A549 treated with Hydrocortisone at 1 μM for 4 hours (cell line): Measurements from ENCODE around the gene NDUFS2. TPM values are rescaled to one million over a fixed set of nuclear protein-coding genes. Genes with fewer than 3 reads are reported as not detected.

Experiments used
- total RNA-seq: library from RNA; stranded (reverse); fragments of 200-300 nt; extraction: Qiagen RNA extraction; gene quantifications from 5 replicates; pipeline ENCODE4 v1.2.3, GENCODE V29; 2022

NDUFS2 gene
- 77.6 to 110 TPM (median 81.3 TPM) in 5 replicates for total RNA-seq

GRCh38 chr1:161201836-161202712, at the start of gene NDUFS2:
NDUFS2 (plus strand) TSS chr1:161202367; CDS start chr1:161202386, 19 bp downstream.

GRCh38 chr1:161153682-161154337, 48.4 kb upstream of the NDUFS2 start, which contains the start of gene UFC1:
UFC1 (plus strand) TSS chr1:161153978; CDS start chr1:161153998, 20 bp downstream.

GRCh38 chr1:161159087-161159912, 42.9 kb upstream of the NDUFS2 start, which contains the start of gene USP21:
USP21 (plus strand) TSS chr1:161159500; CDS start chr1:161160641, 1,141 bp downstream.

GRCh38 chr1:161165742-161166668, 36.2 kb upstream of the NDUFS2 start, which contains the start of gene PPOX:
PPOX (plus strand) TSS chr1:161166426; CDS start chr1:161166848, 422 bp downstream.

GRCh38 chr1:161177112-161177935, 24.8 kb upstream of the NDUFS2 start, which contains the start of gene B4GALT3:
B4GALT3 (minus strand) TSS chr1:161177507; CDS start chr1:161176060, 1,447 bp downstream.

GRCh38 chr1:161198897-161199431, 3.2 kb upstream of the NDUFS2 start, which contains the start of gene ADAMTS4:
ADAMTS4 (minus strand) TSS chr1:161199054; CDS start chr1:161198627, 427 bp downstream.

GRCh38 chr1:161215076-161215475, 12.9 kb downstream of the NDUFS2 start, which contains the start of gene FCER1G:
FCER1G (plus strand) TSS chr1:161215295; CDS start chr1:161215322, 27 bp downstream.

GRCh38 chr1:161225534-161226319, 23.6 kb downstream of the NDUFS2 start, which contains the start of gene TOMM40L:
TOMM40L (plus strand) TSS chr1:161226060; CDS start chr1:161226490, 430 bp downstream.

GRCh38 chr1:161238039-161238473, 35.9 kb downstream of the NDUFS2 start, which contains the start of gene NR1I3:
NR1I3 (minus strand) TSS chr1:161238203; CDS start chr1:161236565, 1,638 bp downstream.

GRCh38 chr1:161258439-161259344, 56.5 kb downstream of the NDUFS2 start, which contains the start of gene PCP4L1:
PCP4L1 (plus strand) TSS chr1:161258745; CDS start chr1:161258975, 230 bp downstream.

Other genes starting within 250 kb of the NDUFS2 start
- gene ITLN2, start 247.6 kb upstream of the NDUFS2 start, total RNA-seq, result 0.78 to 1.2 TPM (median 0.96 TPM) in 5 replicates
- gene F11R, start 181.2 kb upstream of the NDUFS2 start, total RNA-seq, result 47.1 to 81.0 TPM (median 59.6 TPM) in 5 replicates
- 0.36 to 0.44 TPM (median 0.39 TPM) in 4 of 5 replicates, not detected in the other for gene TSTD1, start 163.4 kb upstream of the NDUFS2 start, total RNA-seq
- 44.3 to 53.3 TPM (median 48.2 TPM) in 5 replicates for gene USF1, start 156.4 kb upstream of the NDUFS2 start, total RNA-seq
- gene ARHGAP30, start 132.5 kb upstream of the NDUFS2 start, total RNA-seq, result 0.05 to 0.15 TPM (median 0.12 TPM) in 5 replicates
- gene NECTIN4, start 112.8 kb upstream of the NDUFS2 start, total RNA-seq, result 1.00 to 2.2 TPM (median 2.0 TPM) in 5 replicates
- 1.5 to 2.6 TPM (median 1.9 TPM) in 5 replicates for gene KLHDC9, start 104.0 kb upstream of the NDUFS2 start, total RNA-seq
- gene PFDN2, start 84.3 kb upstream of the NDUFS2 start, total RNA-seq, result 97.4 to 109 TPM (median 107 TPM) in 5 replicates
- gene NIT1, start 84.3 kb upstream of the NDUFS2 start, total RNA-seq, result 29.9 to 32.4 TPM (median 30.9 TPM) in 5 replicates
- gene DEDD, start 69.7 kb upstream of the NDUFS2 start, total RNA-seq, result 30.0 to 33.7 TPM (median 30.7 TPM) in 5 replicates
- gene UFC1, start 48.4 kb upstream of the NDUFS2 start, total RNA-seq, result 85.4 to 123 TPM (median 86.5 TPM) in 5 replicates
- gene USP21, start 42.9 kb upstream of the NDUFS2 start, total RNA-seq, result 19.7 to 23.1 TPM (median 21.3 TPM) in 5 replicates
- gene PPOX, start 35.9 kb upstream of the NDUFS2 start, total RNA-seq, result 12.7 to 17.2 TPM (median 16.4 TPM) in 5 replicates
- 22.6 to 25.6 TPM (median 24.1 TPM) in 5 replicates for gene B4GALT3, start 24.9 kb upstream of the NDUFS2 start, total RNA-seq
- gene ADAMTS4, start 3.3 kb upstream of the NDUFS2 start, total RNA-seq, result 0.02 to 0.18 TPM in 2 of 5 replicates, not detected in the others
- 0.22 to 0.43 TPM (median 0.28 TPM) in 3 of 5 replicates, not detected in the others for gene FCER1G, start 12.9 kb downstream of the NDUFS2 start, total RNA-seq
- gene APOA2, start 21.3 kb downstream of the NDUFS2 start, total RNA-seq, result 1.2 to 2.3 TPM in 2 of 5 replicates, not detected in the others
- 10.6 to 13.0 TPM (median 11.1 TPM) in 5 replicates for gene TOMM40L, start 23.7 kb downstream of the NDUFS2 start, total RNA-seq
- gene NR1I3, start 35.8 kb downstream of the NDUFS2 start, total RNA-seq, result not detected in 5 replicates
- 0.09 to 0.17 TPM (median 0.12 TPM) in 4 of 5 replicates, not detected in the other for gene PCP4L1, start 56.4 kb downstream of the NDUFS2 start, total RNA-seq
- gene MPZ, start 107.6 kb downstream of the NDUFS2 start, total RNA-seq, result 0.13 to 0.27 TPM (median 0.21 TPM) in 4 of 5 replicates, not detected in the other
- gene SDHC, start 112.0 kb downstream of the NDUFS2 start, total RNA-seq, result 244 to 267 TPM (median 250 TPM) in 5 replicates
- 0.14 to 0.25 TPM (median 0.22 TPM) in 3 of 5 replicates, not detected in the others for gene CFAP126, start 165.5 kb downstream of the NDUFS2 start, total RNA-seq